HG03565 (cell line): ENCODE data around the gene FBXO7.

ENCODE experiments used
- ATAC-seq: cut with Tn5 transposase; IDR thresholded peaks from one replicate; pipeline ENCODE4 v1.9.1; 2021; ENCODE audit warnings: mild to moderate bottlenecking, moderate library complexity; ENCODE audit not compliant: unreplicated experiment

FBXO7 gene

DNA sequence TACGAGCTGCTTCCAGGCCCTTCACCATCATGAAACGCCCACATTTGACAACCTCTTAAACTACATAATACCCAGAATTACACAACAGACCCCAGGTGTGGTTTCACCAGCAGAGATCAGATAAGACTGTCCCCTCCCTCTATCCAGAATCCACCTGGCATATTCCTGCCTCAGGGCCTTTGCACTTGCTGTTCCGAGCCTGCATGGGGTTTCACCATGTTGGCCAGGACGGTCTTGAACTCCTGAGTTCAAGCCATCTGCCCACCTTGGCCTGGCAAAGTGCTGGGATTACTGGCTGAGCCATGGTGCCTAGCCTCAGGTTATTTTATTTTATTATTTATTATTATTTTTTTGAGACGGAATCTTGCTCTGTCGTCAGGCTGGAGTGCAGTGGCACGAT lies 73.4 kb downstream of the FBXO7 start:
- no peak for ATAC-seq
